LNCaP clone FGC (cell line): ENCODE data around the gene ADAMTS2.

Source experiments
- DNase-seq: peaks from one replicate; pipeline ENCODE4 v3.0.0-alpha.2; 2011; ENCODE audit warnings: low read depth
- H3K4me3 ChIP-seq: 2 replicates; pipeline ENCODE4 v1.5.1; 2011; ENCODE audit warnings: mild to moderate bottlenecking, low read depth, low read length, control low read depth
- TF ChIP-seq, protein P1 (sequence below): IDR thresholded peaks from 2 replicates; pipeline ENCODE4 v1.5.1; 2012; ENCODE audit warnings: mild to moderate bottlenecking; ENCODE audit not compliant: control insufficient read depth, insufficient read depth; ENCODE audit errors: extremely low read depth

Gene ADAMTS2

DNA sequence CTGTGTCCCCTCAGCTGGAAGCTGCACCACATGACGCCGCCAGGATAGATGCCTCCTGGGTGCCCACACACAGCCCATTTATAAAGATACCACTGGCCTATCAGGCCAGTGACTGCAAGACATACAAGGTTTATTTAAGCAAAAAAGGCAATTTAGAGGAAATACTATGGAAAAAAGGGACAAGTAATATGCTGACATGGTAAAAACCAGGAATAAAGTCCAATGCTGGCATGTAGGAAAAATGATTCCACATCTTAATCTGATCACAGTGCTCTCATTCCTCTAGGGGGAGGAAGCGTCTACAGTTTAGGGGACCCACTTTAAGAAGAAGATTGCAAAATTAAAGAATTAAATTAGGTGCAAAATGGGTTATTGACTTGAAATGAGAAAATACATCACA is 205.0 kb downstream of the ADAMTS2 start:
- no peak overlapping the region for H3K4me3 ChIP-seq
- TF ChIP-seq, protein P1, sequence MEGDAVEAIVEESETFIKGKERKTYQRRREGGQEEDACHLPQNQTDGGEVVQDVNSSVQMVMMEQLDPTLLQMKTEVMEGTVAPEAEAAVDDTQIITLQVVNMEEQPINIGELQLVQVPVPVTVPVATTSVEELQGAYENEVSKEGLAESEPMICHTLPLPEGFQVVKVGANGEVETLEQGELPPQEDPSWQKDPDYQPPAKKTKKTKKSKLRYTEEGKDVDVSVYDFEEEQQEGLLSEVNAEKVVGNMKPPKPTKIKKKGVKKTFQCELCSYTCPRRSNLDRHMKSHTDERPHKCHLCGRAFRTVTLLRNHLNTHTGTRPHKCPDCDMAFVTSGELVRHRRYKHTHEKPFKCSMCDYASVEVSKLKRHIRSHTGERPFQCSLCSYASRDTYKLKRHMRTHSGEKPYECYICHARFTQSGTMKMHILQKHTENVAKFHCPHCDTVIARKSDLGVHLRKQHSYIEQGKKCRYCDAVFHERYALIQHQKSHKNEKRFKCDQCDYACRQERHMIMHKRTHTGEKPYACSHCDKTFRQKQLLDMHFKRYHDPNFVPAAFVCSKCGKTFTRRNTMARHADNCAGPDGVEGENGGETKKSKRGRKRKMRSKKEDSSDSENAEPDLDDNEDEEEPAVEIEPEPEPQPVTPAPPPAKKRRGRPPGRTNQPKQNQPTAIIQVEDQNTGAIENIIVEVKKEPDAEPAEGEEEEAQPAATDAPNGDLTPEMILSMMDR: no peak
- no peak for DNase-seq

DNA sequence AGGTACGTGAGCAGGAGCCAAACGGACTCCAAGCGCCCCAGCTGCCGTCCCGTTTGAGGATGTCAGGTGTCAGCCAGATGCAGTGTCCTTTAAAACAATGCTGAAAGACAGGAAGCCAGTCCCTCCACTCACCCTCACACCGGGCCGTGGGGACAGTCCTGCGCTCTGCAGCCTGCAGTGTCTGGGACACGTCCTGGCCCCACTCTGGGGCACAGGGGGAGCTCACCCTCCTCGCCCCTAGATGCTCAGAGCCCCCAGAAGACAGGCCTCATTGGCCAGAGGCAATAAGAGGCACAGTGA is 205.4 kb downstream of the ADAMTS2 start:
- no peak for DNase-seq
- TF ChIP-seq, protein P1: no peak
- H3K4me3 ChIP-seq: no peak overlapping the region

- no peak overlapping the region for H3K4me3 ChIP-seq
- no peak for DNase-seq
- TF ChIP-seq, protein P1: no peak
Observed at GRCh38 chr5:179139111-179139935, 205.9 kb downstream of the ADAMTS2 start.

- TF ChIP-seq, protein P1: no peak
- no peak for DNase-seq
- H3K4me3 ChIP-seq: no peak overlapping the region
Observed at GRCh38 chr5:179138568-179138925, 206.7 kb downstream of the ADAMTS2 start.

- no peak overlapping the region for H3K4me3 ChIP-seq
- DNase-seq: no peak
- TF ChIP-seq, protein P1: no peak
Observed at GRCh38 chr5:179137643-179138567, 207.4 kb downstream of the ADAMTS2 start.

- no peak overlapping the region for H3K4me3 ChIP-seq
- DNase-seq: no peak
- TF ChIP-seq, protein P1: no peak
Observed at GRCh38 chr5:179137016-179137642, 208.1 kb downstream of the ADAMTS2 start.
